Activated CD8-positive, alpha-beta memory T cell treated with anti-CD3 and anti-CD28 coated beads, Interleukin-2, amount 10 ng/mL, durations not matched to agents 7 days and 5 days (primary cell): Measurements from ENCODE around the gene SLC1A7. TPM values are rescaled to one million over a fixed set of nuclear protein-coding genes. Genes with fewer than 3 reads are reported as not detected.

ENCODE experiments used
- ATAC-seq: fragments of 150-1000 bp; cut with Tn5 transposase; one replicate; pipeline ENCODE4 v1.10.0; 2021; ENCODE audit warnings: moderate library complexity
- CTCF ChIA-PET: fragments of 350-600 bp; sonication (Branson Sonifier 250); formaldehyde crosslinking; loops from one replicate; lab custom pipeline; 2021; ENCODE audit warnings: antibody characterized with exemption; lab: Charles Lee
- DNase-seq: peaks from one replicate; pipeline ENCODE4 v3.0.0-alpha.2; 2020
- H3K27ac Mint-ChIP-seq: one replicate; pipeline ENCODE4 v1.8.0; 2021; ENCODE audit warnings: mild to moderate bottlenecking, mixed read lengths
- H3K27me3 Mint-ChIP-seq: one replicate; pipeline ENCODE4 v1.8.0; 2021; ENCODE audit warnings: mixed read lengths
- H3K36me3 Mint-ChIP-seq: one replicate; pipeline ENCODE4 v1.8.0; 2021; ENCODE audit warnings: mild to moderate bottlenecking, mixed read lengths
- H3K4me1 Mint-ChIP-seq: one replicate; pipeline ENCODE4 v1.8.0; 2021; ENCODE audit warnings: mixed read lengths
- H3K4me3 Mint-ChIP-seq: one replicate; pipeline ENCODE4 v1.8.0; 2021; ENCODE audit warnings: mild to moderate bottlenecking, moderate library complexity, mixed read lengths
- H3K9me3 Mint-ChIP-seq: one replicate; pipeline ENCODE4 v1.8.0; 2022; ENCODE audit warnings: low read depth, mixed read lengths
- total RNA-seq, 2 experiments: library from RNA; stranded (reverse); gene quantifications; one replicate each; pipeline ENCODE4 v1.2.3, GENCODE V29; 2021

The SLC1A7 gene
- total RNA-seq, 2 experiments from 2014 or later: not detected

DNA sequence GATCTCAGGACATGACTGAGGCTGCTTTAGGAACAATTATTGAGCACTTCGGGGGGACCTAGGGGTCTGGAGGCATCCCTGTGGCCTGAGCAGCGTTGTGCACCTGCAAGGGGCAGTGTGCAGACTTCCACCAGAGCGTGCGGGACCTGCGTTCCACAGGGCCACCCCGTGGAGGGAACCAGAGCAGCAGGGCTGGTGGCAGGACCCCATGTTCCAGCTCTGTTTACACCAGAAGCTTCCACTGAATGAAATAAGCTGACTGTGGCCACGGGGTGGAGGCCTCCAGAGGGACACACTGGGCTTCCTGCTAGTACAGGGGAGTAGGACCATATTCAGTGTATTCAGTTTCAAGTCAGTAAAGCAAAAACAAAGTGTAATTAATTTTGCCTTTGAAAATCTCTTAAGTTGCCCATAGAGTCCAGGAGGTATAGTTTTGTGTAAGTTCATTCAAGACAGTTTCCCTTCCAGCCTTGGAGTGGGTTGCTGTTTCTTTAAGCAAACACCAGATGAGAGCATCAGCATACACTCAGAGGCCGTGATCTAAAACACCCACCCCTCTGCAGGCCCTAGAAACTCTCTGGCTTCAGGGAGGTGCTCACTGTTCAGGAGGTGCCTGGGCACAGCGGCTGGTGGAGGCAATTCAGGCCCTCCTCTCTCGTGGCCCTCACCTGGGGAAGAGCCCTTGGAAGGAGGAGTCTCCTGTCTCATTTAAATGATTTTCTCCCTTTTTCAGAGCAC, 16.6 kb downstream of the SLC1A7 start:
- DNase-seq: no peak

DNA sequence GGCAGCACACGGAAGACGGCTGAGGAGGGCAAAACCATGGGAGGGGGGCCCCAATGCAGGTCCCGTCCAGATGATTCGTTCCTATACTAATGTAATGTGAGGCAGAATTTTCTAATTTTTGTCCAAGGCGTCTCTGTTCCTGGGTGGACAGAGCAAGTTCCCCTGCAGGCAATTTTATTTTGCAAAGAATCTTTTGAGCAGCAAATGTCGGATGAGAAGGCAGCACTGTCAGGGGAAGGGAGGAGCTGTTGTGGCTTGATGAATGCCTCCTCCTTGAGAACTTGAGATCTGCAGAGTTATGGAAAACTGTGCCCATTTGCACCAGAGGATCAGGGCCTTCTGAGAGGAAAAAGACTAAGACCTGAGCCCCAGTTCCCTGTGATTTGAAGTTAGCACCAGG, 17.3 kb downstream of the SLC1A7 start:
- ATAC-seq (no peak), DNase-seq (no peak)
- Mint-ChIP-seq H3K4me1 (peaks cover 6% of the 10 kb centered on the region), H3K27ac (no peak overlapping the region), H3K27me3 (peaks cover 2% of the 10 kb centered on the region), H3K4me3 (no peak overlapping the region), H3K36me3 (no peaks in the 10 kb centered on the region), H3K9me3 (no peaks in the 10 kb centered on the region)
- CTCF ChIA-PET: no interaction called here

More for the DNA sequence above, 16.6 kb downstream of the SLC1A7 start:
- CTCF ChIA-PET: no interaction called here
- Mint-ChIP-seq H3K36me3 (no peaks in the 10 kb centered on the region), H3K4me1 (peaks cover 6% of the 10 kb centered on the region), H3K4me3 (no peak overlapping the region), H3K9me3 (no peaks in the 10 kb centered on the region), H3K27ac (no peak overlapping the region), H3K27me3 (peaks cover 2% of the 10 kb centered on the region)
- no peak for ATAC-seq

DNA sequence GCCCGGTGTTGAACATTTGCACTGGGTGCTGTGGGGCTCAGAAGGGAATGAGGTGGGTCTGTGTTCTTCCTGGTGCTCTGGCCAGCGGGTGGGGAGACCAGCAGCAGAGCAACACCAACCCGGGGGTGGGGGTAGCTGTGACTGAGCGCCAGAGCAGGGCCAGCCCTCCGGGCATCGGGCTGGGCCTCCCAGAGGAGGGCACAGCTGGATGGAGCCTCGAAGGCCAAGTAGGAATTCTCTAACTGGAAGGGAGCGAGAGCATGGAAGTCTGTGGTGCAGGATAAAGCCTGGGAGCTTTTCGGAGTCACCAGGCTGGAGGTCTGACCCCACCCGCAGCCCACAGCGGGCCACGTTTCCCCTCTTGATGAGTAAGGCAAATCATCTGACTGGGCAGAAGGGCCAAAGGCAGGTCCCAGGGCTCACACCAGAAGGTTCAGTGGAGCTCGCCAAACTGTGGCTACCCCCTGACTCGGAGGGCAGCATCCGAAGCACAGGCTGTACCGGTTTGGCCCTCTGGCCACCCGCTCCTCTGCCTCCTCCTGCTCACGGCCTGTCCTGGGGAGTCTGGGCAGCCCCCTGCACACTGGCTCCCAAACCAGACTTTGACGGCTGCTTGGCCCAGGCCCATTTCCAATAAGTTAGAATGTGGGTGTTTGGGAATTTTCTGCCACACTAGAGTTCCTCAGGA, 18.8 kb downstream of the SLC1A7 start:
- no peak overlapping the region for H3K27ac Mint-ChIP-seq
- CTCF ChIA-PET: no interaction called here
- no peak overlapping the region for H3K4me3 Mint-ChIP-seq
- ATAC-seq (no peak), DNase-seq (no peak)
- H3K9me3 Mint-ChIP-seq: no peaks in the 10 kb centered on the region
- H3K36me3 Mint-ChIP-seq: no peaks in the 10 kb centered on the region
- peaks cover 2% of the 10 kb centered on the region for H3K27me3 Mint-ChIP-seq
- H3K4me1 Mint-ChIP-seq: peaks cover 6% of the 10 kb centered on the region

DNA sequence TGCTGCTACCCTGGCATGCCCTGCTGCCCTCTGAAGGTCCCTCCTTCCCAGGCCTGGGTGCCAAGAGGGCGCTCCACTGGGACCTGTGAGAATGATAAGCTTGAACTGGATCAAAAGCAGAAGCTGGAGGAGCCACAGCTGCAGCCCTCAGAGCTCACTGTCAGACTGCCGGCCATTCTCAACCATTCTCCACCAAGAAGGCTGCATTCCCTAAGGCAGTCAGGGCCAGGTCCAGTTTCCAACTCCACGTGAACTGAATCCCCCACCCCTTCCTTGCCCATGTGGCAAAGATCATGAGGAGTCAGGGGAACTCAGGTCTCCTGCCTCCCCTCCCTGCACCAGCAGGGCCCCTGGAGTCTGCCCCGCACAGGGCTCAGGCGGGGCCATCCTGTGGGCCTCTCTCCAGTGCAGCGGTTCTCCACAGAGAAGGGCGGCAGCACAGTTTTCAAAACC, 19.5 kb downstream of the SLC1A7 start:
- ATAC-seq (no peak), DNase-seq (no peak)
- Mint-ChIP-seq H3K4me1 (peaks cover 6% of the 10 kb centered on the region), H3K27me3 (peaks cover 2% of the 10 kb centered on the region), H3K36me3 (no peaks in the 10 kb centered on the region), H3K9me3 (no peaks in the 10 kb centered on the region), H3K27ac (no peak overlapping the region), H3K4me3 (no peak overlapping the region)
- CTCF ChIA-PET: no interaction called here

DNA sequence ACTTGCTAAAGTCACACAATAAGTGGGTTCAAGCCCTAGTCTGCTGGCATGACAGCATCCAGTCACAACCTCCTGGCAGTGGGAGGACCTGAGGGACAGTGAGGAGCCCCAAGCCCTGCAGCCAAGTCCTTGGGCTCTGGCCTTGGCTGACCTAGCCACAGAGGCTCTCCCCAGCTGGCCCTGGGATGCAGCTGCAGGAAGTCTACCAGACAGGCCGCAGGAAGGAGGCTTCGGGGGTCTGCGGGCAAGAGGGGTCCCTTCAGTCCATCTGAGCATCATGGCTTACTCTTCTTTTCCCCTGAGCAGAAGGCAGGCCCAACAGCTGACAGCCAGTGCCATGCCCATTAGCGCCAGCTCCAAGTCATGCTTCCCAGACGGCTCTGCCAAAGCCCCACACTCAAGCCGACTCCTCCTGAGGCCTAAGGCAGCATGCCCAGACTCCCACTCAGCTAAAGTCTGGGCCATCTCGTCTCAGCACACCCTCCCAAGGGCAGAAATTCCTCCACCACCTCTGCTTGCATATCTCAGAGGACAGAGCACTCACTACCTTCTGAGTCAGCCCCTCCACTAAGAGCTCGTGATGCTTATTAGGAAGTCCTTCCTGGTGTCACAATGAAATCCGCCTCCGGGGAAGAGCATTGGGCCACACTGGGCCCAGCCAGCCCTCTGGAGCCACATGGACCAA, 20.1 kb downstream of the SLC1A7 start:
- CTCF ChIA-PET: no interaction called here
- DNase-seq (no peak), ATAC-seq (no peak)
- Mint-ChIP-seq H3K4me3 (no peak overlapping the region), H3K9me3 (no peaks in the 10 kb centered on the region), H3K4me1 (peaks cover 3% of the 10 kb centered on the region), H3K36me3 (no peaks in the 10 kb centered on the region), H3K27ac (no peak overlapping the region), H3K27me3 (peaks cover 2% of the 10 kb centered on the region)

DNA sequence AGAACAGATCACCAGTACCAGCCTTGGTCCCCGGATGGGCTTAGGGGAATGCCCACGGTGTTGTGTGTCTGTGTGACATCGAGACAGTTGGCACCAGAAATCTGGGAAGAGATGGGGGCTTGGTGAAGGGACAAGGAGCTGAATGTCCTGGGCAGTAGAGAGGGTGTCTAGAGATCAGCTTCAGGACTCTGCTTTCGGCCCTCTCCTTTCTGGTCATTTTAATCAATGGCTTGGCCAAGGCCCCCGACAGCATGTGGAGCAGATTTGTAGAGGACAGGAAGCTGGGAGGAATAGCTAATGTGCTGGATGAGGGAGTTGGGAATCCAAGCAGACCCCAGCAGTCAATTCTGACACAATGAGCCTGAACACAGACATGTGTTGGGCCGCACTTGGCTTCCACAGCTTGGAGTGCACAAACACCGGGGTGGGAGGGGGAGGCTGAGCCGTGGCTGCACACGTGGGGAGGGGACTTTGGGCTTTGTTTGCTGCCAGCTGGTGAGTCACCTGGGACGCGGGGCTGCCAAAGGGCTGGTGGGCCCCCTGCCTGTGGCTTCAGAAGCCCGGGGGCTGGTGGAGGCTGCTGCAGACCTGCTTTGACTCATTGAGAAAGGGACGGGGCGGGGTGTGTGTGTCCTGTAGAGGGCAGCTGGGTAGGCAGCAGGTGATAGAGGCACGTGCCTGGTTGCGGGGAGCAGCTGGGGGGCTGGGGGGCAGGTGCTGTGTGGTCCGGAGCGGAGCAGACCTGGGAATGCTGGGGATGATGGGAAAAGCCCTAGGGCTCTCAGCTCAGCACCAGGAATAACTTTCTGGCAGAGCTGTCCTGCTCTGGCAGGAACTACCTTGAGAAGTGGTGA, 20.9 kb downstream of the SLC1A7 start:
- Mint-ChIP-seq H3K36me3 (no peaks in the 10 kb centered on the region), H3K4me1 (no peaks in the 10 kb centered on the region), H3K27me3 (peaks cover 2% of the 10 kb centered on the region), H3K27ac (no peak overlapping the region), H3K4me3 (no peak overlapping the region), H3K9me3 (no peaks in the 10 kb centered on the region)
- DNase-seq (no peak), ATAC-seq (no peak)
- CTCF ChIA-PET: no interaction called here

DNA sequence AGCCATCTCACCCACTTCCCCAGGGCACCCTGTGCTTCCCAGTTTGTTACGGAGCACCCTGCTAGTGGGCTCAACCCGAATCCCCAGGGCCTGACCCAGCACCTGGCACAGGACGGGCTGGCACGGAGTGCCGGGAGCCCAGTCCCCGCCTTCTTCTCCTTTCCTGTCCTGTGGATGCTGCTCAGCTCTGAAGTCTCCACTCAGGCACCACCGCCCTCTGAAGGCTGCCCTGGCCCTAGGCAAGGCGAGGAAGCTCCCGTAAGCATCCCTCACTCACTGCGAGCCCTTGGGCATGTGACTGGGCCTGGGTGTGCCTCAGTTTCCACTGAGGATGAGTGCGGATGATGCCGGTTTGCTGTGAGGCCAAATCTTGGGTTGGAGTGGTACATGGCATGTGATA, 21.8 kb downstream of the SLC1A7 start:
- ATAC-seq (no peak), DNase-seq (no peak)
- H3K27me3 Mint-ChIP-seq: no peaks in the 10 kb centered on the region
- CTCF ChIA-PET: no interaction called here
- no peak overlapping the region for H3K27ac Mint-ChIP-seq
- no peaks in the 10 kb centered on the region for H3K9me3 Mint-ChIP-seq
- no peaks in the 10 kb centered on the region for H3K4me1 Mint-ChIP-seq
- no peak overlapping the region for H3K4me3 Mint-ChIP-seq
- no peaks in the 10 kb centered on the region for H3K36me3 Mint-ChIP-seq

DNA sequence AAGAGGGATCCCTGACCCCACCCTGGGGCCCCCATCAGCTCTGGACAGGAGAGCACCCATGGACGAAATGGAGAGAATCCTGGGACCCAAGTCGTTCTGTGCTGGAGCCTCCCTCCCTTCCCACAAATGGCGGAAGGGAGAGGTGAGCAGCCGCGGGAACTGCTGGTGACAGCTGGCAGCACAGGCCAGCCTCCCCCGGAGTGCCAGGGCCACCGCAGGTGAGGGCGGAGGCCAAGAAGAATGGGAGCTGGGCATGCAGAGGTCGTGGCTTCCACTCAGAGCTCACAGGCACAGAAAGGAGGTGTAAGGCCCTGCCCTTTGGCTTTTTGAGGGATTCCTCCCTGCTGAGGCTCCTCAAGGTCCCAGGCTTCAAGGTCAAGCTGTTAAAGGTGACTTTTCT, 24.6 kb downstream of the SLC1A7 start:
- no peaks in the 10 kb centered on the region for H3K9me3 Mint-ChIP-seq
- no peaks in the 10 kb centered on the region for H3K36me3 Mint-ChIP-seq
- H3K4me1 Mint-ChIP-seq: no peaks in the 10 kb centered on the region
- H3K27me3 Mint-ChIP-seq: no peaks in the 10 kb centered on the region
- ATAC-seq: no peak
- DNase-seq: no peak
- no peak overlapping the region for H3K4me3 Mint-ChIP-seq
- no peak overlapping the region for H3K27ac Mint-ChIP-seq
- CTCF ChIA-PET: no interaction called here

DNA sequence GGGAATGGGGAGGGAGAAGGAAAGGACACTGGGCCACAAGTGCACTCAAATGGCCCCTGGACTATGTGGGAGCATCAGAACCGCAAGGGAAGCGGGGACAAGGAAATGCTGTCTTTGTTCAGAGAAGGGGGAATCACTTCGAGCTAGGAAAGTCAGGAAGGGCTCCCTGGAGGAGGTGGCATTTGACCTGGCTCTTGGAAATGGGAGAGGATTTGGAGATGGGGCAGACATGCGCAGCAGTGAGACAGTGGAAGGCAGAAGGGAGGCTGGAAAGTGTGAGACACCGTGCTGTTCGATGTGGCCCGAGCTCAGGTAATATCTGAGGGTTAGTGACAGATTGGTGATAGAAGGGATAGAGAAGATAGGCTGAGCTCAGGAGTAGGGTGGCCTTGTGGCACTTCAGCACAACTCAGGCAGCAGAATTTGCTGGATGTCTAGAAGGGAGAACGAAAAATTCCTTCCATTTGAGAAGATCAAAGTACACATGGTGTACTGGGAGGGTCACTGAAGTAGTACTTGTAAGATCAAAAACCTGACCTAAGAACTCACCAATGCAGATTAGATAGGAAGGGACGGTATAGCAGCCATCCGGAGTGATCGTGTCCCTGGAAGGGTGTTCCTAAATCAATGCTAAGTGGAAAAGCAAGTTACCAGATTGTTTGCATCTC, 25.4 kb downstream of the SLC1A7 start:
- ATAC-seq: no peak
- Mint-ChIP-seq H3K9me3 (no peaks in the 10 kb centered on the region), H3K27me3 (no peaks in the 10 kb centered on the region), H3K27ac (no peak overlapping the region), H3K4me3 (no peak overlapping the region), H3K36me3 (no peaks in the 10 kb centered on the region), H3K4me1 (no peaks in the 10 kb centered on the region)
- DNase-seq: no peak
- CTCF ChIA-PET: interaction anchor here (0.9 kb wide), 1 partner anchor 65 kb away, joined by 3 read pairs; no protein-coding TSS in a partner anchor

DNA sequence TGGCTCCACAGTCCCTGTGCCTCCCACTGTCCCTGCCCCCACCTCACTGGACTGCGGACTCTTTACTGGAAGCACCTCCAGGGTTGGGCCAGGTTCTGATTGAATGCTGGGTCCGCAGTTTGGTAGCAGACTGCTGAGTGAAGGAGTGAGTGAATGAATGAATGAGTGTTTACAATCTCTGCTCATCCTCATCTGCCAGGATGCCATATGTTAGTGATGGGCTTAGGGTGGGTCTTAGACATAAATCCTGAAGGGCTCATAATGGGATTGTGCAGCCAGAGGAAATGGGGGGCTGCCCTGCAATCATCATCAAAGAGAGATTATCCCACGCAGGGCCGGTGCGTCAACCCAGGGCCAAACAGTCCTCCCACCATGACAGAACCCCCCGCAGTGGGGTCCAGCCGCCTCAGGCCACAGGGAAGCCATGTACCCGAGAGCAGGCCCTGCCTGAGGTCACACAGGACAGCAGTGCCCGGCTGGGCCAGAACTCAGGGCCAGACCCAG, 26.1 kb downstream of the SLC1A7 start:
- ATAC-seq: no peak
- H3K4me1 Mint-ChIP-seq: no peaks in the 10 kb centered on the region
- H3K36me3 Mint-ChIP-seq: no peaks in the 10 kb centered on the region
- H3K27ac Mint-ChIP-seq: no peak overlapping the region
- DNase-seq: no peak
- no peaks in the 10 kb centered on the region for H3K27me3 Mint-ChIP-seq
- H3K9me3 Mint-ChIP-seq: no peaks in the 10 kb centered on the region
- H3K4me3 Mint-ChIP-seq: no peak overlapping the region
- CTCF ChIA-PET: interaction anchor here (0.9 kb wide), 1 partner anchor 66 kb away, joined by 3 read pairs; no protein-coding TSS in a partner anchor

DNA sequence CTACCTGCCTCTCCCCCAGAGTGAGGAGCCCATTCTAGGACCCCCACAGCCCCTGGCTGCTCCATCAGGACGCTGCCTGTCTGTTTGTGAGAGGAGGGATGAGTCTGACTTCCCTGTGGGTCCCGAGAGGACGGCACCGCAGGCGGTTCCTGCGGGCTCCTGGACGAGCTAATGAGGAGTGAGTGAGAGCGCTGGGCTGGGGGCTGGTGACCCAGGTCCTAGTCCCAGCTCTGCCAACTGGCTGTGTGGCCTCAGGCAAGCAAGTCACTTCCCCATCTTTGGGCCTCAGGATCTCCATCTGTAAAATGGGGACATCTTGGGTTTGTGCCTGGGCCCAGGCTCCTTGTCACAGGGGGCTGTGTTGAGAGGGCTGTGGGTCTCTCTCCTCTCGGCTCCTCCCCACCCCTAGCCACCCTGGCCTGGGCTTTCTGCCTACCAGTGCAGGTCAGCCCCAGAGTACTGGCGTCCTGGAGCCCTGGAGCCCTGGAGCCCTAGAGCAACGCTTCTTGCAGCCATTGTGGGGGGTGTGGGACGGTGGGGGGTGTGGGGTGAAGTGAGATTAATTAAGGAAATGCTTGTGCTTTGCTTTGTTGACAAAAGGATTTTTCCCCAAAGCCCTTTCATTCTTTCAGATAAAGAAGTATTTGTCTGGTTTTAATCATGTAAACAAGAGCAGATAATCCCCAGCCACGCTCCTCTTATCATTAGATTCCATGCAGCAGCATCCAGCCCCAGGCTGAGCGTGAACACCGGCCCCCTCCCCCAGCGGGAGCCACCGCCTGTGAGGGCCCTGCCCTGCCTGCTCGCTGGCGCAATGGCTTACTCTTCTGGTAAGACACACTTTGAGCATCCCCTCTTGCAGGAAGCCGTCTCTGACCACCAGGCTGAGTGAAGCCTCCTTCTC, 26.8 kb downstream of the SLC1A7 start:
- Mint-ChIP-seq H3K4me1 (no peaks in the 10 kb centered on the region), H3K9me3 (no peaks in the 10 kb centered on the region), H3K36me3 (no peaks in the 10 kb centered on the region), H3K27me3 (no peaks in the 10 kb centered on the region), H3K27ac (no peak overlapping the region), H3K4me3 (no peak overlapping the region)
- no peak for ATAC-seq
- CTCF ChIA-PET: no interaction called here
- DNase-seq: no peak
